LNCAP (cell line): ENCODE measurements around the gene SDR42E1.
A peak's percentile ranks its signal among the peaks of the same experiment; 100 is the strongest.

Source experiments
- TF ChIP-seq, protein P1 (sequence below): fragments of 450-650 bp; IDR thresholded peaks from 2 replicates; pipeline ENCODE4 v1.5.1; 2017; ENCODE audit warnings: mild to moderate bottlenecking

Gene SDR42E1

GRCh38 chr16:81942007-81942601 is 69.2 kb downstream of the SDR42E1 start:
- TF ChIP-seq, protein P1, sequence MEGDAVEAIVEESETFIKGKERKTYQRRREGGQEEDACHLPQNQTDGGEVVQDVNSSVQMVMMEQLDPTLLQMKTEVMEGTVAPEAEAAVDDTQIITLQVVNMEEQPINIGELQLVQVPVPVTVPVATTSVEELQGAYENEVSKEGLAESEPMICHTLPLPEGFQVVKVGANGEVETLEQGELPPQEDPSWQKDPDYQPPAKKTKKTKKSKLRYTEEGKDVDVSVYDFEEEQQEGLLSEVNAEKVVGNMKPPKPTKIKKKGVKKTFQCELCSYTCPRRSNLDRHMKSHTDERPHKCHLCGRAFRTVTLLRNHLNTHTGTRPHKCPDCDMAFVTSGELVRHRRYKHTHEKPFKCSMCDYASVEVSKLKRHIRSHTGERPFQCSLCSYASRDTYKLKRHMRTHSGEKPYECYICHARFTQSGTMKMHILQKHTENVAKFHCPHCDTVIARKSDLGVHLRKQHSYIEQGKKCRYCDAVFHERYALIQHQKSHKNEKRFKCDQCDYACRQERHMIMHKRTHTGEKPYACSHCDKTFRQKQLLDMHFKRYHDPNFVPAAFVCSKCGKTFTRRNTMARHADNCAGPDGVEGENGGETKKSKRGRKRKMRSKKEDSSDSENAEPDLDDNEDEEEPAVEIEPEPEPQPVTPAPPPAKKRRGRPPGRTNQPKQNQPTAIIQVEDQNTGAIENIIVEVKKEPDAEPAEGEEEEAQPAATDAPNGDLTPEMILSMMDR = no peak

GRCh38 chr16:81940781-81941560 is 70.3 kb downstream of the SDR42E1 start:
- TF ChIP-seq, protein P1 = peak; percentile 69

DNA sequence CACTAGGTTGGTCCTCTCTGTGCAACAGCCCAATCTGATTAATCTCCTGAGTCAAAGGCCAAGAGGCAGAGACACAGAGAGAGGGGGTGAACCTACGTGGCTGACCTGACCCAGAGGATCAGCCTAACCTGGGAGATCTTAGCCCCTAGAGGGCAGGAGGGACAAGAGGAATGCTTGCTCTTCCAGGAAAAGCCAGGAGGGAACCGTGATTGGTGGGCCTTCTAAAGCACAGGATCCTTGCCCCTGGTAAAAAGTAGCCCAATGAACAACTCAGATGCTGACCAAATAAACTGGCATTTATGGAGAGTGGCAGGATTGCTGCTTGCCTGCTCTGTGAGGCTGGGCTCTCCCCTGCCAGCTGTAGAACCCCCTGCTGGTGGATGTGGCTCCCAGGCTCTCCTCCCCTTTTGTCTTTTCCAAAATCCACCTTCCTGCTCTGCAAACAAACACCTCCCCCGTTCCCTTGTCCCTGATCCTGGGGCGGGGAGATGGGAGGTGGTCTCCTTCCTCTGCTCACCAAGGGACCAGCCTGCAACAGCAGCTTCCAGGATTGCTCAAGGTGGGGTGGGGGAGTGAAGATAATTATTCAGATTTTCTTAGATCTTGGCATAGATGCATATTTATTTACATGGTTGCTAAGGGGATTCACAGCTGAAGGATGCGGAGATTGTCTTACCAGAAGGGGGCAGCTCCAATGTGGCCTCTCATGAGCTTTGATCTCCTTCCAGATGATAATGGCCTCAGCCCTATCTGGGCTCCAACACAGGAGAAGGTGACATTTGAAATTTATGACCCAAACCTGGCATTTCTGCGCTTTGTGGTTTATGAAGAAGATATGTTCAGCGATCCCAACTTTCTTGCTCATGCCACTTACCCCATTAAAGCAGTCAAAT is 71.9 kb downstream of the SDR42E1 start:
- TF ChIP-seq, protein P1 = no peak; the same call in 1 of the 2 replicates
